Psoas muscle (tissue), 8 donors: ENCODE measurements around the gene MTMR6. TPM values are rescaled to one million over a fixed set of nuclear protein-coding genes. Genes with fewer than 3 reads are reported as not detected.
"Not testable (repeated sequence)": the region's sequence is repeated elsewhere in the genome, so short reads cannot be mapped to it uniquely, and the experiment has no call there.

Experiments
- ATAC-seq, 4 donors: fragments of 200-7000 bp; cut with Tn5 transposase; one replicate each; pipeline ENCODE4 v1.9.1; 2020; ENCODE audit warnings: moderate library complexity in 3 of 4, mild to moderate bottlenecking in 2 of 4
- DNase-seq, 2 donors: peaks; one replicate each; pipeline ENCODE4 v3.0.0-alpha.2; 2020
- H3K27ac ChIP-seq: fragments of 200-600 bp; one replicate; pipeline ENCODE4 v1.8.0; 2022
- H3K27me3 ChIP-seq, 3 donors: fragments of 200-600 bp in 1 of 3; one replicate each; pipeline versions ENCODE4 v1.6.1 to v1.8.0; 2013 to 2022; ENCODE audit warnings: low read length in 2 of 3, mild to moderate bottlenecking in 2 of 3, moderate library complexity in 1 of 3; ENCODE audit not compliant: insufficient read depth in 3 of 3
- H3K36me3 ChIP-seq, 2 donors: fragments of 200-600 bp in 1 of 2; one replicate each; pipeline versions ENCODE4 v1.6.1 to v1.8.0; 2013 to 2022; ENCODE audit warnings: low read depth in 1 of 2, mild to moderate bottlenecking in 1 of 2, moderate library complexity in 1 of 2; ENCODE audit not compliant: insufficient read depth in 1 of 2
- H3K4me1 ChIP-seq: fragments of 200-600 bp; one replicate; pipeline ENCODE4 v1.8.0; 2022
- H3K4me3 ChIP-seq: fragments of 200-600 bp; one replicate; pipeline ENCODE4 v1.8.0; 2022; ENCODE audit warnings: mild to moderate bottlenecking
- H3K9me3 ChIP-seq: fragments of 200-600 bp; one replicate; pipeline ENCODE4 v1.8.0; 2022
- CTCF ChIP-seq: fragments of 200-600 bp; IDR thresholded peaks from one replicate; pipeline ENCODE4 v1.8.0; 2022; ENCODE audit warnings: antibody characterized with exemption
- WGBS, 3 donors: extraction: QIAGEN DNeasy Blood & Tissue Kit; methylation state at CpG; one replicate each; pipeline versions ENCODE4 v1.1.6 to v1.1.7; 2013; 5-methylcytosine and 5-hydroxymethylcytosine counted together
- intact Hi-C, 2 donors: fragments of 100-400 bp; cut with DNase I; formaldehyde crosslinking; loops; one replicate each; pipeline versions ENCODE4 v1.11.0 to v1.14.2; 2022
- polyA plus RNA-seq, 3 donors: library from polyadenylated mRNA; stranded (reverse); fragments of 200-250 nt; gene quantifications; one replicate each; pipeline ENCODE4 v1.2.3, GENCODE V29; 2013
- total RNA-seq, 4 donors: library from RNA; stranded (reverse); fragmentation: NEBNext Ultra II Directional in 2 of 4; extraction: Animal tissue kit (Norgen Biotek cat#: 25700) in 2 of 4; gene quantifications; one replicate each; pipeline versions ENCODE4 v1.2.1 to v1.2.4, GENCODE V29; 2021 to 2023
- donor health status: healthy with polysubstance abuse.
- donor health status: DM: no; HTN: no; CAD: no; lungs with moderate emphysema.
- donor health status: Bipolar disorder and iron deficiency.
- donor health status: healthy.
- donor health status: DM: yes; HTN: yes; CAD: no.
- donor health status: DM: no; HTN: no; CAD: no.
- donor health status: DM: no; HTN: no; CAD: no.
- donor health status: DM: yes; HTN: yes; CAD: no.

Gene MTMR6
- total and polyA plus RNA-seq, 7 donors = 7.7 to 22.9 (median 15.5) TPM

GRCh38 chr13:25324100-25324499 lies 36.8 kb upstream of the MTMR6 start:
- 92 to 95% (median 94%) methylated on average over 2 of the region's 2 CpGs for WGBS, 3 donors
- Histone ChIP-seq H3K4me1 (no peaks in the 10 kb centered on the region), H3K27me3 (no peaks in the 10 kb centered on the region), H3K9me3 (no peaks in the 10 kb centered on the region), H3K27ac (no peak overlapping the region), H3K4me3 (no peak overlapping the region), H3K36me3 (peaks cover 0 to 98% of the 10 kb centered on the region in 2 donors)
- TF ChIP-seq CTCF = no peak
- intact Hi-C loops = no loop called here
- DNase-seq (no peak), ATAC-seq (no peak)

- Histone ChIP-seq H3K27me3 (no peaks in the 10 kb centered on the region), H3K9me3 (no peaks in the 10 kb centered on the region), H3K36me3 (peaks cover 0 to 99% of the 10 kb centered on the region in 2 donors), H3K4me3 (no peak overlapping the region), H3K27ac (no peak overlapping the region), H3K4me1 (no peaks in the 10 kb centered on the region)
- intact Hi-C loops = no loop called here
- ATAC-seq (no peak), DNase-seq (no peak)
- 84 to 96% (median 94%) methylated on average over 1 of the region's 1 CpG for WGBS, 3 donors
- TF ChIP-seq CTCF = no peak
These were observed 32.5 kb upstream of the MTMR6 start for GRCh38 chr13:25319771-25320170.

GRCh38 chr13:25318946-25319345 lies 31.7 kb upstream of the MTMR6 start:
- H3K27ac ChIP-seq, intact Hi-C loops, DNase-seq, H3K4me1 ChIP-seq, H3K9me3 ChIP-seq, ATAC-seq, H3K4me3 ChIP-seq, H3K27me3 ChIP-seq: not testable (repeated sequence)
- H3K36me3 ChIP-seq = peaks cover 0 to 99% of the 10 kb centered on the region in 2 donors
- WGBS, 3 donors = 90 to 93% (median 91%) methylated on average over 4 of the region's 4 CpGs

GRCh38 chr13:25310891-25311290 lies 23.6 kb upstream of the MTMR6 start:
- Histone ChIP-seq H3K9me3 (no peaks in the 10 kb centered on the region), H3K27me3 (no peaks in the 10 kb centered on the region), H3K4me1 (no peaks in the 10 kb centered on the region), H3K4me3 (no peak overlapping the region), H3K27ac (no peak overlapping the region), H3K36me3 (peaks cover 4 to 83% of the 10 kb centered on the region in 2 donors)
- intact Hi-C loops = no loop called here
- 98 to 99% (median 99%) methylated on average over 3 of the region's 3 CpGs for WGBS, 3 donors
- no peak for TF ChIP-seq CTCF
- ATAC-seq (no peak), DNase-seq (no peak)

- H3K27ac ChIP-seq = no peak overlapping the region
- intact Hi-C loops = no loop called here
- no peaks in the 10 kb centered on the region for H3K27me3 ChIP-seq
- no peaks in the 10 kb centered on the region for H3K9me3 ChIP-seq
- peaks cover 4 to 62% of the 10 kb centered on the region in 2 donors for H3K36me3 ChIP-seq
- ATAC-seq (no peak), DNase-seq (no peak)
- no peak overlapping the region for H3K4me3 ChIP-seq
- H3K4me1 ChIP-seq = peaks cover 12% of the 10 kb centered on the region
- TF ChIP-seq CTCF = no peak
- WGBS, 3 donors = 91 to 92% (median 91%) methylated on average over 7 of the region's 7 CpGs
These were observed 19.6 kb upstream of the MTMR6 start for GRCh38 chr13:25306671-25307464.
